B cell (primary cell): ENCODE results near the gene CYP1B1.
"Not testable (repeated sequence)": the region's sequence is repeated elsewhere in the genome, so short reads cannot be mapped to it uniquely, and the experiment has no call there.

Source experiments
- CTCF ChIP-seq: fragments of 200-600 bp; IDR thresholded peaks from one replicate; pipeline ENCODE4 v1.8.0; 2022; ENCODE audit warnings: antibody characterized with exemption, mild to moderate bottlenecking
- EZH2 ChIP-seq: IDR thresholded peaks from 2 replicates; pipeline ENCODE4 v1.6.1; 2012; ENCODE audit warnings: borderline replicate concordance, low read depth, mild to moderate bottlenecking, moderate library complexity, low read length; ENCODE audit not compliant: insufficient read depth, poor library complexity, severe bottlenecking

- not testable (repeated sequence) for TF ChIP-seq EZH2, CTCF
Observed at GRCh38 chr2:38082727-38083126, 6.8 kb upstream of the CYP1B1 start.
